ENCODE results near the gene ZNF841. TPM values are rescaled to one million over a fixed set of nuclear protein-coding genes. Genes with fewer than 3 reads are reported as not detected.

Gene ZNF841
- total RNA-seq, 1 donor from 2014 or later: 18.3 TPM

- peaks cover 32% of the 10 kb centered on the region for H3K36me3 ChIP-seq
- H3K4me1 Mint-ChIP-seq: no peaks in the 10 kb centered on the region
- peaks cover 85% of the 10 kb centered on the region for H3K9me3 Mint-ChIP-seq
- no peak for TF ChIP-seq CTCF (IDR thresholded peaks at IDR 0.05)
- no peak for TF ChIP-seq EZH2phosphoT487 (IDR thresholded peaks at IDR 0.05)
- TF ChIP-seq EZH2 (IDR thresholded peaks at IDR 0.05): no peak
- no peaks in the 10 kb centered on the region for H3K27me3 ChIP-seq
- no peak for DNase-seq (ENCODE audit: low spot score)
- H3K4me3 Mint-ChIP-seq: no peak overlapping the region
- H3F3A ChIP-seq (ENCODE audit: low read depth): no peaks in the 10 kb centered on the region
- peaks cover 3% of the 10 kb centered on the region for H3K4me1 ChIP-seq
- H4K20me1 ChIP-seq (ENCODE audit: low read depth): no peaks in the 10 kb centered on the region
- H3K4me2 ChIP-seq: no peak overlapping the region
- peaks cover 2% of the 10 kb centered on the region for H3K27me3 Mint-ChIP-seq (ENCODE audit: insufficient read depth, low read depth)
- H3K79me2 ChIP-seq (ENCODE audit: low read depth): peaks cover 31% of the 10 kb centered on the region
- H3K27ac ChIP-seq: no peak overlapping the region
- H3K4me3 ChIP-seq: no peak overlapping the region
- H3K9me3 ChIP-seq (ENCODE audit: low read depth): no peaks in the 10 kb centered on the region
- no peak overlapping the region for H2AFZ ChIP-seq (replicated peaks)
- no peak overlapping the region for H3K27ac Mint-ChIP-seq
- H3K36me3 Mint-ChIP-seq: peaks cover 91% of the 10 kb centered on the region
- H3K9ac ChIP-seq: no peak overlapping the region
Measured at GRCh38 chr19:52022193-52022592, 73.4 kb downstream of the ZNF841 start.

- peaks cover 47% of the 10 kb centered on the region for H3K36me3 ChIP-seq
- H3K27me3 ChIP-seq: no peaks in the 10 kb centered on the region
- TF ChIP-seq EZH2 (IDR thresholded peaks at IDR 0.05) (no peak), EZH2phosphoT487 (IDR thresholded peaks at IDR 0.05) (no peak), CTCF (IDR thresholded peaks at IDR 0.05) (no peak)
- peaks cover 2% of the 10 kb centered on the region for H3K27me3 Mint-ChIP-seq (ENCODE audit: insufficient read depth, low read depth)
- H3F3A ChIP-seq (ENCODE audit: low read depth): no peaks in the 10 kb centered on the region
- no peak overlapping the region for H2AFZ ChIP-seq (replicated peaks)
- H3K27ac ChIP-seq: no peak overlapping the region
- H3K79me2 ChIP-seq (ENCODE audit: low read depth): peaks cover 18% of the 10 kb centered on the region
- no peak overlapping the region for H3K4me3 ChIP-seq
- no peak overlapping the region for H3K27ac Mint-ChIP-seq
- no peak for DNase-seq (ENCODE audit: low spot score)
- no peaks in the 10 kb centered on the region for H3K4me1 ChIP-seq
- peak overlapping the region; percentile 52 for H3K4me3 Mint-ChIP-seq
- no peaks in the 10 kb centered on the region for H3K9me3 ChIP-seq (ENCODE audit: low read depth)
- H3K4me1 Mint-ChIP-seq: no peaks in the 10 kb centered on the region
- no peaks in the 10 kb centered on the region for H4K20me1 ChIP-seq (ENCODE audit: low read depth)
- H3K9ac ChIP-seq: no peak overlapping the region
- no peak overlapping the region for H3K4me2 ChIP-seq
- H3K9me3 Mint-ChIP-seq: peaks cover 87% of the 10 kb centered on the region
- H3K36me3 Mint-ChIP-seq: peaks cover 91% of the 10 kb centered on the region
Measured at GRCh38 chr19:52020506-52020905, 75.1 kb downstream of the ZNF841 start.

Small RNA genes lying within 50 kb of the gene (small RNA-seq; reads per million reads assigned to genes)
- gene RPL37P23: 0.73 reads per million, percentile 70 among the genes with 10 or more reads in this experiment

Other genes starting within 250 kb of the ZNF841 start
- gene ZNF577, start 207.8 kb downstream of the ZNF841 start, total RNA-seq (ENCODE audit: low replicate concordance): 45.1 and 47.7 TPM in 2 replicates
- gene ZNF649, start 190.7 kb downstream of the ZNF841 start, total RNA-seq (ENCODE audit: low replicate concordance): 32.7 and 49.6 TPM in 2 replicates
- 10.4 and 11.7 TPM in 2 replicates for gene ZNF613, start 168.3 kb downstream of the ZNF841 start, total RNA-seq (ENCODE audit: low replicate concordance)
- gene ZNF350, start 108.9 kb downstream of the ZNF841 start, total RNA-seq (ENCODE audit: low replicate concordance): 4.6 and 7.3 TPM in 2 replicates
- 15.9 and 31.4 TPM in 2 replicates for gene ZNF615, start 87.6 kb downstream of the ZNF841 start, total RNA-seq (ENCODE audit: low replicate concordance)
- 19.1 and 21.5 TPM in 2 replicates for gene ZNF614, start 67.4 kb downstream of the ZNF841 start, total RNA-seq (ENCODE audit: low replicate concordance)
- gene ZNF432, start 46.9 kb downstream of the ZNF841 start, total RNA-seq (ENCODE audit: low replicate concordance): 17.7 and 23.3 TPM in 2 replicates
- 26.8 and 38.4 TPM in 2 replicates for gene ZNF616, start 44.2 kb upstream of the ZNF841 start, total RNA-seq (ENCODE audit: low replicate concordance)
- gene ZNF836, start 75.9 kb upstream of the ZNF841 start, total RNA-seq (ENCODE audit: low replicate concordance): 8.3 and 8.8 TPM in 2 replicates
- 218 and 367 TPM in 2 replicates for gene PPP2R1A, start 94.3 kb upstream of the ZNF841 start, total RNA-seq (ENCODE audit: low replicate concordance)
- 27.2 and 66.1 TPM in 2 replicates for gene ZNF766, start 173.8 kb upstream of the ZNF841 start, total RNA-seq (ENCODE audit: low replicate concordance)
- 13.2 and 18.1 TPM in 2 replicates for gene ZNF480, start 201.4 kb upstream of the ZNF841 start, total RNA-seq (ENCODE audit: low replicate concordance)
- gene ZNF610, start 240.5 kb upstream of the ZNF841 start, total RNA-seq (ENCODE audit: low replicate concordance): 13.0 and 13.1 TPM in 2 replicates